ENCODE results near the gene KLHL36. TPM values are rescaled to one million over a fixed set of nuclear protein-coding genes. Genes with fewer than 3 reads are reported as not detected.

The KLHL36 gene
- total RNA-seq, 1 experiment from 2014 or later, result 36.7 TPM

DNA sequence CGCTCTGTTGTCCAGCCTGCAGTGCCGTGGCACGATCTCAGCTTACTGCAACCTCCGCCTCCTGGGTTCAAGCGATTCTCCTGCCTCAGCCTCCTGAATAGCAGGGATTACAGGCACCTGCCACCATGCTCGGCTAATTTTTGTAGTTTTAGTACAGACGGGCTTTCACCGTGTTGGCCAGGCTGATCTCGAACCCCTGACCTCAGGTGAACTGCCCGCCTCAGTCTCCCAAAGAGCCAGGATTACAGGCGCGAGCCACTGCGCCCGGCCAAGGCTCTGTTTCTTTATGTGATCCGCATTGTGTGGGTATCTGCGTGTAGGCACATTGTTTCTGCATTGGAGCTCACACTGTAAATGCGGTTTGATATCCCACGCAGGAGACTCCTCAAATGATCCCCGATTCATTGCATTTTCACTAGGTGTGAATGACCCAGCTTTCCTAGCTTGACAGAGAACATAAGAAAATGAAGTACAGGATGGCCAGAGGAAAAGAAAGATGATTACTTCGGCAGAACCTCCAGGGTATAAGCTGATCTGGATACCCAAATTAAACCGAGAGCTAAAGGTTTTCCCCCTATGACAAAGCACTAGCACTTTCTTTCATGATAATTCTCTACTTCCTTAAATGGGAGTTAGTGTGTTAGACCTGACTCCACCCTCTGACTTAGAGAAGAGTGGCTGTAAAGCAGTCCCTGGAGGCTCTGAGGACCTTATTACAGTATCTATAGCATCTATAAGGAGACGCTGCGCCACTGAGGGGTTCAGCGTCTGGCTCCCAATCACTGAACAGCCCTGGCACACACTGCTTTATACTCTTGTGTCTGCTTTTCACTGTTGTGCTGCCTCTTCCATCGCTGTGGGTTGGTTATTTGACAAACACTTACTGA lies 47.7 kb upstream of the KLHL36 start:
- H3T11ph ChIP-seq (ENCODE audit: low read length), result no peak overlapping the region
- H4K91ac ChIP-seq (ENCODE audit: insufficient read length, low read depth, low read length), result no peak overlapping the region
- Mint-ChIP-seq H3K36me3 (ENCODE audit: insufficient read depth in 1 of 3, low read depth in 3 of 3) (peaks cover 8 to 17% (median 8%) of the 10 kb centered on the region in 3 experiments), H3K4me3 (no peak overlapping the region), H3K27me3 (ENCODE audit: low read depth) (peaks cover 9% of the 10 kb centered on the region), H3K27ac (no peak overlapping the region), H3K4me1 (peaks cover 57 to 72% of the 10 kb centered on the region in 2 experiments), H3K9me3 (peaks cover 4 to 5% of the 10 kb centered on the region in 2 experiments; a peak in 3 of 5 replicates)
- H2BK5ac ChIP-seq (ENCODE audit: insufficient read length, low read length), result no peak overlapping the region
- no peak overlapping the region for H3K9ac ChIP-seq (ENCODE audit: extremely low read depth, insufficient read length, low read length)
- no peak overlapping the region for H3K56ac ChIP-seq (ENCODE audit: insufficient read length, low read depth, low read length)
- H2BK12ac ChIP-seq (ENCODE audit: insufficient read length, low read depth, low read length), result no peak overlapping the region
- no peak for DNase-seq
- H2BK20ac ChIP-seq (ENCODE audit: low read depth, low read length, poor library complexity, severe bottlenecking), result no peak overlapping the region
- H2AK5ac ChIP-seq (ENCODE audit: insufficient read length, low read length), result no peak overlapping the region
- H3K4me1 ChIP-seq (ENCODE audit: insufficient read depth, low read length), result peaks cover 4% of the 10 kb centered on the region; the same call in 1 of the 2 replicates
- no CpG with 5 or more reads among the region's 25 CpGs for WGBS (ENCODE audit: extremely low coverage, insufficient read length, low lambda C conversion rate)
- no peaks in the 10 kb centered on the region for H3K79me1 ChIP-seq (ENCODE audit: insufficient read depth, low read depth, low read length, poor library complexity, severe bottlenecking)
- no peaks in the 10 kb centered on the region for H3K27me3 ChIP-seq (ENCODE audit: insufficient read depth, low read length)
- no peaks in the 10 kb centered on the region for H3K23me2 ChIP-seq (ENCODE audit: insufficient read length, low read depth, low read length, poor library complexity, severe bottlenecking)
- no peak overlapping the region for H3K4ac ChIP-seq (ENCODE audit: low read depth, low read length)
- H3K27ac ChIP-seq (ENCODE audit: insufficient read length, low read depth, low read length), result no peak overlapping the region
- H3K9me3 ChIP-seq (ENCODE audit: control insufficient read depth, low read depth, low read length), result no peaks in the 10 kb centered on the region
- no peak overlapping the region for H3K14ac ChIP-seq (ENCODE audit: insufficient read depth, low read length)
- no peak overlapping the region for H3K23ac ChIP-seq (ENCODE audit: insufficient read length, low read depth, low read length)
- no peak overlapping the region for H3K18ac ChIP-seq (ENCODE audit: insufficient read length, low read depth, low read length)
- no peak overlapping the region for H4K8ac ChIP-seq (replicated peaks; ENCODE audit: insufficient read length, low read depth, low read length)
- H3K4me2 ChIP-seq (ENCODE audit: insufficient read depth, insufficient read length, low read length), result no peak overlapping the region
- H2AFZ ChIP-seq (ENCODE audit: low read length), result no peak overlapping the region
- no peak overlapping the region for H2BK120ac ChIP-seq (ENCODE audit: low read depth, low read length, poor library complexity, severe bottlenecking)
- peaks cover 3% of the 10 kb centered on the region for H4K20me1 ChIP-seq (ENCODE audit: control insufficient read depth, insufficient read depth, insufficient read length)
- no peak overlapping the region for H4K5ac ChIP-seq (ENCODE audit: insufficient read length, low read depth, low read length)
- H3K79me2 ChIP-seq (ENCODE audit: insufficient read depth, low read length), result no peaks in the 10 kb centered on the region; the same call in 1 of the 2 replicates
- no peak overlapping the region for H2BK15ac ChIP-seq (ENCODE audit: low read depth, low read length)
- TF ChIP-seq, protein P1, sequence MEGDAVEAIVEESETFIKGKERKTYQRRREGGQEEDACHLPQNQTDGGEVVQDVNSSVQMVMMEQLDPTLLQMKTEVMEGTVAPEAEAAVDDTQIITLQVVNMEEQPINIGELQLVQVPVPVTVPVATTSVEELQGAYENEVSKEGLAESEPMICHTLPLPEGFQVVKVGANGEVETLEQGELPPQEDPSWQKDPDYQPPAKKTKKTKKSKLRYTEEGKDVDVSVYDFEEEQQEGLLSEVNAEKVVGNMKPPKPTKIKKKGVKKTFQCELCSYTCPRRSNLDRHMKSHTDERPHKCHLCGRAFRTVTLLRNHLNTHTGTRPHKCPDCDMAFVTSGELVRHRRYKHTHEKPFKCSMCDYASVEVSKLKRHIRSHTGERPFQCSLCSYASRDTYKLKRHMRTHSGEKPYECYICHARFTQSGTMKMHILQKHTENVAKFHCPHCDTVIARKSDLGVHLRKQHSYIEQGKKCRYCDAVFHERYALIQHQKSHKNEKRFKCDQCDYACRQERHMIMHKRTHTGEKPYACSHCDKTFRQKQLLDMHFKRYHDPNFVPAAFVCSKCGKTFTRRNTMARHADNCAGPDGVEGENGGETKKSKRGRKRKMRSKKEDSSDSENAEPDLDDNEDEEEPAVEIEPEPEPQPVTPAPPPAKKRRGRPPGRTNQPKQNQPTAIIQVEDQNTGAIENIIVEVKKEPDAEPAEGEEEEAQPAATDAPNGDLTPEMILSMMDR (conservative IDR thresholded peaks at IDR 0.05), result no peak
